Right ventricle myocardium superior (tissue), 1 donor: ENCODE measurements around the gene CTNNB1. TPM values are rescaled to one million over a fixed set of nuclear protein-coding genes. Genes with fewer than 3 reads are reported as not detected.
"Not testable (repeated sequence)": the region's sequence is repeated elsewhere in the genome, so short reads cannot be mapped to it uniquely, and the experiment has no call there.

Experiments
- ATAC-seq: fragments of 200-7000 bp; cut with Tn5 transposase; one replicate; pipeline ENCODE4 v1.9.1; 2020; ENCODE audit warnings: mild to moderate bottlenecking; ENCODE audit not compliant: poor library complexity
- DNase-seq: peaks from one replicate; pipeline ENCODE4 v3.0.0-alpha.2; 2020
- intact Hi-C: fragments of 100-400 bp; cut with DNase I; formaldehyde crosslinking; loops from one replicate; pipeline ENCODE4 v1.11.2; 2022
- total RNA-seq: library from RNA; stranded (reverse); fragmentation: NEBNext Ultra II Directional; extraction: Animal tissue kit (Norgen Biotek cat#: 25700); gene quantifications from one replicate; pipeline ENCODE4 v1.2.1, GENCODE V29; 2021
- donor health status: DM: no; HTN: yes; CAD: no; lungs with severe emphysema.

The CTNNB1 gene
- total RNA-seq, 1 donor from 2014 or later: 152 TPM

DNA sequence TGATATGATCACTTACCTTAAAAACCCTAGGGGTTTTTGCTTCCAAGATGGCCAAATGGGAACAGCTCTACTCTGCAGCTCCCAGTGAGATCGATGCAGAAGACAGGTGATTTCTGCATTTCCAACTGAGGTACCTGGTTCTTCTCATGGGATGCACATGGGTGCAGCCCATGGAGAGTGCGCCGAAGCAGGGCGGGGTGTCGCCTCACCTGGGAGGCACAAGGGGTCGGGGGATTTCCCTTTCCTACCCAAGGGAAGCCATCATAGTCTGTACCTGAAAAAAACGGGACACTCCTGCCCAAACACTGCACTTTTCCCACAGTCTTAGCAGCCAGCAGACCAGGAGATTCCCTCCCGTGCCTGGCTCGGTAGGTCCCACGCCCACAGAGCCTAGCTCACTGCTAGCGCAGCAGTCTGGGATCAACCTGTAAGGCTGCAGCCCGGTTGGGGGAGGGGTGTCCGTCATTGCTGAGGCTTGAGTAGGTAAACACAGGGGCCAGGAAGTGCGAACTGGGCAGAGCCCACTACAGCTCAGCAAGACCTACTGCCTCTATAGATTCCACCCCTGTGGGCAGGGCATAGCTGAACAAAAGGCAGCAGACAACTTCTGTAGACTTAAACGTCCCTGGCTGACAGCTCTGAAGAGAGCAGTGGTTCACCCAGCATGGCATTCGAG is 78.6 kb downstream of the CTNNB1 start:
- ATAC-seq (no peak), DNase-seq (no peak)
- intact Hi-C loops: no loop called here

DNA sequence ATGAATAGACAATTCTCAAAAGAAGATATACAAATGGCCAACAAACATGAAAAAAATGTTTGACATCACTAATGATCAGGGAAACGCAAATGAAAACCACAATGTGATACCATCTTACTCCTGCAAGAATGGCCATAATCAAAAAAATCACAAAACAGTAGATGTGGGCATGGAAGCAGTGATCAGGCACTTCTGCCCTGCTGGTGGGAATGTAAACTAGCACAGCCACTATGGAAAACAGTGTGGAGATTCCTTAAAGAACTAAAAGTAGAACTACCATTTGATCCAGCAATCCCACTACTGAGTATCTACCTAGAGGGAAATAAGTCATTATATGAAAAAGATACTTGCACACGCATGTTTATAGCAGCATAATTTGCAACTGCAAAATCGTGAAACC is 85.6 kb downstream of the CTNNB1 start:
- intact Hi-C loops, ATAC-seq, DNase-seq: not testable (repeated sequence)

DNA sequence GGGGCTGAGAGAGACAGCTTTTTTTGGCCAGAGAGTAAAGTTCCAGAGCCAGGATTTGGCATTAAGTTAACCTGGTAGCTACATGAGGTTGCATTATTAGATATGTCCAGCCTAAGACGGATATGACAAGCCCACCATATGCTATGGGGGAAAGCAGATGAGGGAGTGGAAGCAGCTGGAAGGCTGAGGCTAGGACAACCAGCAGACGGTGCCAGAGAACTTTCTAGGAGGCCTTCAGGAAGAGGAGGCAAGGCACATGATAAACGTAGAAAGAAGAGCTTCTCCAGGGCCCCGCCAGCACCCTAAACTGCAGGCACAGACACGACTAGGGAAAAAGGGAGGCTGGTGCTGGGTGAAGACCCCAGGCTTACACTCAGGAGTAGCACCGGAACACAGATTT is 87.0 kb downstream of the CTNNB1 start:
- no peak for DNase-seq
- no peak for ATAC-seq
- intact Hi-C loops: no loop called here

DNA sequence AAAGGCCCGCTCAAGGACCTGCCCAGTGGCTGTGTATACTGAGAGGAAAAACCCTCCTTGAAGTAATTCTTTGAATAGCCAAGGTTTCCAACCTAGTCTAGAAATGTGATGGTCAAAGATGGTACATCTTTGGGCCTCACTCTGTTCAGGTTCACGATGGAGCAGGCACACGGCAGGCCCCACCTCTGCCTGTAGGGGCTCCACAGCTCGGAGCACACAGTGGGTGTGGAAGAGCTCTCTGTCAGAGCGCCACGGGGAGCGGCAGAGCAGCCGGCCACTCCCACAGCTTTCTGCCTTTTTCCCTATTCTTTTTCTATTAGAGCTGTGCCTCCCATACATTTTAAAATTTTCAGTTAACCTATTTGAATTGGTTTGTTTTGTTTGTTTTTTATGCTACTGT is 89.5 kb downstream of the CTNNB1 start:
- intact Hi-C loops: no loop called here
- no peak for ATAC-seq

More for the DNA sequence above, 89.5 kb downstream of the CTNNB1 start:
- DNase-seq: no peak
